Mucosa of descending colon (tissue), 3 donors: ENCODE measurements around the gene RET. TPM values are rescaled to one million over a fixed set of nuclear protein-coding genes. Genes with fewer than 3 reads are reported as not detected.

Experiments
- total RNA-seq, 3 donors: library from RNA; stranded (reverse); fragmentation: NEBNext Ultra II Directional in 2 of 3; extraction: Animal tissue kit (Norgen Biotek cat#: 25700) in 2 of 3; gene quantifications; one replicate each; pipeline versions ENCODE4 v1.2.1 to v1.2.4, GENCODE V29; 2021 to 2023
- donor health status: DM: no; HTN: no; CAD: no; lungs with moderate emphysema.
- donor health status: DM: no; HTN: no; CAD: no.
- donor health status: DM: no; HTN: yes; CAD: no.

RET gene
- total RNA-seq, 3 donors from 2014 or later = 0.84 to 13.5 (median 1.6) TPM

Other genes starting within 250 kb of the RET start
- 10 to 100 TPM in 1 of 3 donors, 1 to 10 TPM in 2; 3.9 to 20.1 (median 7.4) TPM for gene CSGALNACT2, start 61.4 kb downstream of the RET start, total RNA-seq
- gene RASGEF1A, start 190.0 kb downstream of the RET start, total RNA-seq = 1 to 10 TPM in 1 of 3 donors, under 1 TPM in 2; 0.43 to 1.2 (median 0.58) TPM